Stimulated activated CD4-positive, alpha-beta T cell treated with anti-CD3 and anti-CD28 coated beads, Interleukin-4, amount 100 ng/mL, for 4 hours (primary cell): ENCODE data around the gene BRD7.
A peak's percentile ranks its signal among the peaks of the same experiment; 100 is the strongest.

Source experiments
- DNase-seq, 2 experiments: peaks; one replicate each; pipeline ENCODE4 v3.0.0-alpha.2; 2020

BRD7 gene

GRCh38 chr16:50368410-50369132 is at the start of gene BRD7:
Gene BRD7, minus strand, starts transcription at chr16:50368988. Its CDS starts 214 bp downstream, at chr16:50368774.
- peak; percentile 62 to 71 for DNase-seq

- DNase-seq = no peak
Measured at GRCh38 chr16:50416388-50416787, 47.6 kb upstream of the BRD7 start.

- DNase-seq = no peak
Measured at GRCh38 chr16:50414152-50414551, 45.4 kb upstream of the BRD7 start.

GRCh38 chr16:50411034-50411433 is 42.2 kb upstream of the BRD7 start:
- no peak for DNase-seq

GRCh38 chr16:50408001-50408561 is 39.3 kb upstream of the BRD7 start:
- no peak for DNase-seq

GRCh38 chr16:50407351-50407750 is 38.6 kb upstream of the BRD7 start:
- DNase-seq = no peak

GRCh38 chr16:50403491-50403890 is 34.7 kb upstream of the BRD7 start:
- no peak for DNase-seq

GRCh38 chr16:50402298-50402895 is 33.6 kb upstream of the BRD7 start:
- DNase-seq = no peak

GRCh38 chr16:50401355-50401754 is 32.6 kb upstream of the BRD7 start:
- DNase-seq = no peak

- DNase-seq = no peak
Measured at GRCh38 chr16:50400967-50401348, 32.2 kb upstream of the BRD7 start.

GRCh38 chr16:50400312-50400966 is 31.7 kb upstream of the BRD7 start:
- DNase-seq = no peak

GRCh38 chr16:50399411-50399810 is 30.6 kb upstream of the BRD7 start:
- DNase-seq = no peak

GRCh38 chr16:50398336-50398735 is 29.5 kb upstream of the BRD7 start:
- DNase-seq = no peak

GRCh38 chr16:50396761-50397535 is 28.2 kb upstream of the BRD7 start:
- DNase-seq = no peak

GRCh38 chr16:50395763-50396710 is 27.2 kb upstream of the BRD7 start:
- peak; percentile 7 to 19 for DNase-seq

- no peak for DNase-seq
Measured at GRCh38 chr16:50393858-50394802, 25.3 kb upstream of the BRD7 start.

GRCh38 chr16:50393416-50393815 is 24.6 kb upstream of the BRD7 start:
- DNase-seq = no peak

GRCh38 chr16:50390914-50391716 is 22.3 kb upstream of the BRD7 start:
- DNase-seq = no peak

GRCh38 chr16:50390371-50390771 is 21.6 kb upstream of the BRD7 start:
- no peak for DNase-seq

GRCh38 chr16:50389900-50390299 is 21.1 kb upstream of the BRD7 start:
- DNase-seq = no peak
